OCI-LY1 (cell line): ENCODE data around the gene NTHL1.

Source experiments
- H2AFZ ChIP-seq: fragments of 200-600 bp; sonication (generic), shearing (Covaris generic); 2 replicates; pipeline ENCODE4 v1.6.0; 2014; ENCODE audit warnings: antibody characterized with exemption, mild to moderate bottlenecking, low read length
- H3F3A ChIP-seq: fragments of 200-600 bp; sonication (generic), shearing (Covaris generic); 2 replicates; pipeline ENCODE4 v1.6.0; 2014; ENCODE audit warnings: mild to moderate bottlenecking, antibody characterized with exemption, low read length, moderate library complexity; ENCODE audit not compliant: insufficient read depth
- H3K27ac ChIP-seq: fragments of 200-600 bp; sonication (generic); 2 replicates; pipeline ENCODE4 v1.5.1; 2014; ENCODE audit warnings: low read length, mixed run types, mild to moderate bottlenecking, low read depth; ENCODE audit not compliant: poor library complexity, severe bottlenecking
- H3K27me3 ChIP-seq: fragments of 200-600 bp; sonication (generic); 2 replicates; pipeline ENCODE4 v1.6.0; 2014; ENCODE audit warnings: antibody characterized with exemption, mild to moderate bottlenecking, low read length, moderate library complexity; ENCODE audit not compliant: insufficient read depth
- H3K36me3 ChIP-seq: fragments of 200-600 bp; sonication (generic); 2 replicates; pipeline ENCODE4 v1.6.1; 2014; ENCODE audit warnings: mild to moderate bottlenecking, antibody characterized with exemption, low read length, moderate library complexity, mixed read lengths; ENCODE audit not compliant: insufficient read depth
- H3K4me1 ChIP-seq: fragments of 200-600 bp; sonication (generic); 2 replicates; pipeline ENCODE4 v1.5.1; 2014; ENCODE audit warnings: mild to moderate bottlenecking, low read length, moderate library complexity; ENCODE audit not compliant: insufficient read depth, severe bottlenecking
- H3K4me2 ChIP-seq: fragments of 200-600 bp; sonication (generic), shearing (Covaris generic); 2 replicates; pipeline ENCODE4 v1.6.1; 2014; ENCODE audit warnings: low read length
- H3K4me3 ChIP-seq: fragments of 200-600 bp; sonication (generic); 2 replicates; pipeline ENCODE4 v1.5.1; 2014; ENCODE audit warnings: low read length, low read depth, mild to moderate bottlenecking, mixed read lengths; ENCODE audit not compliant: poor library complexity, severe bottlenecking
- H3K79me2 ChIP-seq: fragments of 200-600 bp; shearing (Covaris generic); 2 replicates; pipeline ENCODE4 v1.6.1; 2016; ENCODE audit warnings: mixed run types, low read length, mixed read lengths; ENCODE audit not compliant: insufficient read depth
- H3K9ac ChIP-seq: fragments of 200-600 bp; sonication (generic), shearing (Covaris generic); 2 replicates; pipeline ENCODE4 v1.6.1; 2014; ENCODE audit warnings: mild to moderate bottlenecking, low read length, mixed read lengths
- H3K9me2 ChIP-seq: fragments of 200-600 bp; sonication (generic), shearing (Covaris generic); 2 replicates; pipeline ENCODE4 v1.6.1; 2014; ENCODE audit warnings: low read depth, mild to moderate bottlenecking, low read length, mixed read lengths
- H3K9me3 ChIP-seq: fragments of 200-600 bp; shearing (Covaris generic); 2 replicates; pipeline ENCODE4 v1.6.1; 2014; ENCODE audit warnings: low read length, mixed read lengths
- H4K20me1 ChIP-seq: fragments of 200-600 bp; sonication (generic), shearing (Covaris generic); 2 replicates; pipeline ENCODE4 v1.6.0; 2016; ENCODE audit warnings: mild to moderate bottlenecking, low read length; ENCODE audit not compliant: insufficient read depth
- EZH2 ChIP-seq: fragments of 200-600 bp; sonication (generic), shearing (Covaris generic); IDR thresholded peaks from 2 replicates; pipeline ENCODE4 v1.8.0; 2017; ENCODE audit warnings: borderline replicate concordance, mixed run types, mild to moderate bottlenecking, antibody characterized with exemption, low read length, moderate library complexity, mixed read lengths
- TF ChIP-seq, protein P1 (sequence below): fragments of 200-600 bp; sonication (generic), shearing (Covaris generic); IDR thresholded peaks from 2 replicates; pipeline ENCODE4 v1.5.1; 2017; ENCODE audit warnings: mild to moderate bottlenecking, antibody characterized with exemption, low read length, moderate library complexity, mixed read lengths

The NTHL1 gene

DNA sequence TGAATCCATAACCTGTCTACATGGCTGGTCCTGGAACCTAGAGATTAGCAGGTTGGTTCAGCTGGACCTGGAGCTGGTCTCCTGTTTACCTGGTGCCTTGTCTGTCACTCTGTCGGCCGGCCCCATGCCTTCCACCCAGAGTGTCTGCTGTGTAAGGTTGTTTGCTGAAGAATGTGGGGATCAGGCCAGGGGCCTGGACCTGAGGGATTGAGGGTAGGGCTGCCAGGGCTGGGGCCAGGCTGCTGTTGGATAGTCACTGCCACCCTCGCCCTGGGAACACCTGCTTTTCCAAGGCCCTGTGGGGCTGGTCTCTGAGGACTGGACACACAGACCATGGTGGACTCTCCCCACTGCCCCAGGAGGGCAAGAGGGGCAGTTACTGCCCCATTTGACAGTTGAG is 19.5 kb downstream of the NTHL1 start:
- Histone ChIP-seq H3K9me3 (no peaks in the 10 kb centered on the region), H3K9ac (no peak overlapping the region), H3K4me2 (no peak overlapping the region), H3K9me2 (no peaks in the 10 kb centered on the region), H3K27me3 (peaks cover 28% of the 10 kb centered on the region), H3K36me3 (no peaks in the 10 kb centered on the region), H2AFZ (no peak overlapping the region), H3K4me3 (no peak overlapping the region), H3K4me1 (peaks cover 10% of the 10 kb centered on the region), H3K27ac (no peak overlapping the region), H3K79me2 (no peaks in the 10 kb centered on the region), H3F3A (no peaks in the 10 kb centered on the region), H4K20me1 (no peaks in the 10 kb centered on the region)
- no peak for TF ChIP-seq EZH2
- TF ChIP-seq, protein P1, sequence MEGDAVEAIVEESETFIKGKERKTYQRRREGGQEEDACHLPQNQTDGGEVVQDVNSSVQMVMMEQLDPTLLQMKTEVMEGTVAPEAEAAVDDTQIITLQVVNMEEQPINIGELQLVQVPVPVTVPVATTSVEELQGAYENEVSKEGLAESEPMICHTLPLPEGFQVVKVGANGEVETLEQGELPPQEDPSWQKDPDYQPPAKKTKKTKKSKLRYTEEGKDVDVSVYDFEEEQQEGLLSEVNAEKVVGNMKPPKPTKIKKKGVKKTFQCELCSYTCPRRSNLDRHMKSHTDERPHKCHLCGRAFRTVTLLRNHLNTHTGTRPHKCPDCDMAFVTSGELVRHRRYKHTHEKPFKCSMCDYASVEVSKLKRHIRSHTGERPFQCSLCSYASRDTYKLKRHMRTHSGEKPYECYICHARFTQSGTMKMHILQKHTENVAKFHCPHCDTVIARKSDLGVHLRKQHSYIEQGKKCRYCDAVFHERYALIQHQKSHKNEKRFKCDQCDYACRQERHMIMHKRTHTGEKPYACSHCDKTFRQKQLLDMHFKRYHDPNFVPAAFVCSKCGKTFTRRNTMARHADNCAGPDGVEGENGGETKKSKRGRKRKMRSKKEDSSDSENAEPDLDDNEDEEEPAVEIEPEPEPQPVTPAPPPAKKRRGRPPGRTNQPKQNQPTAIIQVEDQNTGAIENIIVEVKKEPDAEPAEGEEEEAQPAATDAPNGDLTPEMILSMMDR = no peak

DNA sequence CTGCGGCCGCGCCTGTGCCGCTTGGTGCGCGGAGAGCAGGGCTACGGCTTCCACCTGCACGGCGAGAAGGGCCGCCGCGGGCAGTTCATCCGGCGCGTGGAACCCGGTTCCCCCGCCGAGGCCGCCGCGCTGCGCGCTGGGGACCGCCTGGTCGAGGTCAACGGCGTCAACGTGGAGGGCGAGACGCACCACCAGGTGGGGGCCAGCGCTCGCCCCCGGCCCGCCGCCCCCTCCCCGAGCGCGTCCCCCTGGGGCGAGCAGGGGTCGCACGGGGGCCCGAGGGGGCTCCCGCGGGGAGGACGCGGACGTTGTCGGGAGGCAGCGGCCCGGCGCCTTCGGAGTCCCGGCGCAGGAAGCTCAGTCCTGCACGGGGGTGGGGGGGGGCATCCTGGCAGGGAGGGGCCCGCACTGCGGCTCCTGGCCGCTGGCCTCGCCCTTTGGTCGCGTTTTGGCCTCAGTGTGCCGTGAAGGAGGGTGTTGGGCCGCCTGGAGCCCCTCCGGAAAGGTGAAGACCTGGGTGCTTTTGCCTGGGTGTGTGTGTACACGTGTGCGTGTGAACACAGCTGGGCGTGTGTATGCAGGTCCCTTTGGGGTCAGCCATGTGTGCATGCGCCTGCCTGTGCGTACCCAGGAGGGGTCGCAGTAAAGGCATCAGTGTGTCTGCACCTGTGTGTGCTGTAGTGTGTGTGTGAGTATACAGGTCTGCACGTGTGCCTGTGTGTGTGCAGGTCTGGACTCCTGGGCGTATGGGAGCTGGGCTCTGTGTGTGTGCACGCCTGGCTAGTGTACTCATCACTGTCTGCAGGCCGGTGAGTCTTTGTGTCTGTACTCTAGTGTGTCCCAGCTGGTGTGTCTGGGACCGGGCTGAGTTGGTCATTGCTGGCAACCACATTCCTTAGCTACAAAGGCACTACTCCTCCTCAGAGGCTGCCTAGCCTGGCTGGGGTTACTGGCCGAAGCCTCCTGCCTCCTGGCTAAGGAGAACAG is 20.3 kb downstream of the NTHL1 start:
- Histone ChIP-seq H3K36me3 (no peaks in the 10 kb centered on the region), H3K27me3 (peaks cover 28% of the 10 kb centered on the region), H3K4me3 (peak overlapping the region; percentile 47), H3K9ac (no peak overlapping the region), H3K9me2 (no peaks in the 10 kb centered on the region), H3K79me2 (no peaks in the 10 kb centered on the region), H3K4me1 (peaks cover 16% of the 10 kb centered on the region), H3K4me2 (peak overlapping the region; percentile 48; the same call in 1 of the 2 replicates), H2AFZ (no peak overlapping the region), H3F3A (no peaks in the 10 kb centered on the region), H4K20me1 (no peaks in the 10 kb centered on the region), H3K9me3 (no peaks in the 10 kb centered on the region), H3K27ac (no peak overlapping the region)
- TF ChIP-seq, protein P1 = no peak; the same call in 1 of the 2 replicates
- no peak for TF ChIP-seq EZH2

DNA sequence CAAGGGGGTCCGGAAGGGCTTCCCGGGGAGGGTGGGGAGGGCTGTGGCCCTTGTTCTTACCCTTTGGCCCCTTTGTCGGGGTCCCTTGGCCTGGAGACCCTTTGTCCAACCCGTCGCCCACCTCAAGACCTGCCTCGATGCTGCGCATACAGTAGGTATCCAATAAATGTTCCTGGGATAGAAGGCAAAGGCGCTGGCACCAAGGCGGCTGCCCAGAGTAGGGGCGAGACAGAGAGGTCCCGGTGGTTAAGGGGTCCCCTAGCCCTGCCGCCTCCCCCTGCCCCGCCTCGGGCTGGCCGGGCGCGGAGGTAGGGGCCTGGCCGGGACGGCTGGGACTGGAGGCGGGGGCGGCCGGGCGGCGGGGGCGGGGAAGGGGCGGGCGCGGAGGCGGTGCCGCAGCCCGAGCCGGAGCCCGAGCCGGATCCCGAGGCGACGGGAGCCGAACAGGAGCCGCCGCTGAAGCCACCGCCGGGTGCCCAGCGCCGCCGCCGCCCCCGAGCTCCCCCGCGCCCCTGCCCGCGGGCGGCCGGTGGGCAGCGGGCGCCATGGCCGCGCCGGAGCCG is 21.1 kb downstream of the NTHL1 start, which contains the start of gene NHERF2:
TSS of gene NHERF2 (plus strand) at position 442 of the 563 bp plus-strand sequence. CDS start at position 546, 104 bp downstream.
- Histone ChIP-seq H3K4me1 (peaks cover 16% of the 10 kb centered on the region), H3K4me3 (peak within 1 kb of the TSS; percentile 47), H3K9me3 (no peaks in the 10 kb centered on the region), H4K20me1 (no peaks in the 10 kb centered on the region), H2AFZ (no peak within 1 kb of the TSS), H3K27me3 (peaks cover 28% of the 10 kb centered on the region), H3K9me2 (no peaks in the 10 kb centered on the region), H3K79me2 (no peaks in the 10 kb centered on the region), H3K4me2 (peak within 1 kb of the TSS; percentile 48; the same call in 1 of the 2 replicates), H3F3A (no peaks in the 10 kb centered on the region), H3K9ac (no peak within 1 kb of the TSS), H3K36me3 (no peaks in the 10 kb centered on the region), H3K27ac (no peak within 1 kb of the TSS)
- TF ChIP-seq, protein P1 = no peak
- no peak for TF ChIP-seq EZH2
